Heart right ventricle (tissue), 16 donors: ENCODE data around the gene SPRY1. TPM values are rescaled to one million over a fixed set of nuclear protein-coding genes. Genes with fewer than 3 reads are reported as not detected.

Experiments
- ATAC-seq, 8 donors: fragments of 200-7000 bp; cut with Tn5 transposase; one replicate each; pipeline ENCODE4 v1.9.1; 2020; ENCODE audit warnings: mild to moderate bottlenecking in 8 of 8, moderate library complexity in 8 of 8, moderate number of reproducible peaks in 1 of 8
- DNase-seq, 2 donors: peaks; one replicate each; pipeline ENCODE4 v3.0.0-alpha.2; 2020
- H3K27ac ChIP-seq, 10 donors: fragments of 200-600 bp; sonication (generic) in 2 of 10; one replicate each; pipeline versions ENCODE4 v1.5.0 to v1.8.0; 2020 to 2022; ENCODE audit warnings: mild to moderate bottlenecking in 3 of 10
- H3K27me3 ChIP-seq, 7 donors: fragments of 200-600 bp; one replicate each; pipeline ENCODE4 v1.8.0; 2021 to 2022; ENCODE audit warnings: mild to moderate bottlenecking in 2 of 7
- H3K36me3 ChIP-seq, 9 donors: fragments of 200-600 bp; sonication (generic) in 1 of 9; one replicate each; pipeline versions ENCODE4 v1.5.0 to v1.8.0; 2020 to 2022; ENCODE audit warnings: mild to moderate bottlenecking in 2 of 9
- H3K4me1 ChIP-seq, 9 donors: fragments of 200-600 bp; sonication (generic) in 1 of 9; one replicate each; pipeline versions ENCODE4 v1.5.0 to v1.8.0; 2020 to 2022; ENCODE audit warnings: mild to moderate bottlenecking in 4 of 9
- H3K4me3 ChIP-seq, 10 donors: fragments of 200-600 bp; sonication (generic) in 2 of 10; one replicate each; pipeline versions ENCODE4 v1.5.0 to v1.8.0; 2020 to 2022; ENCODE audit warnings: mild to moderate bottlenecking in 7 of 10, moderate library complexity in 2 of 10
- H3K9me3 ChIP-seq, 11 donors: fragments of 200-600 bp in 10 of 11; sonication (generic) in 2 of 11; one replicate each; pipeline versions ENCODE4 v1.5.0 to v1.8.0; 2013 to 2022; ENCODE audit warnings: mild to moderate bottlenecking in 2 of 11, control low read depth in 1 of 11, moderate library complexity in 1 of 11
- WGBS, 2 donors: extraction: QIAGEN DNeasy Blood & Tissue Kit; methylation state at CpG; one replicate each; pipeline ENCODE4 v1.1.7; 2013; ENCODE audit warnings: inconsistent platforms in 1 of 2; 5-methylcytosine and 5-hydroxymethylcytosine counted together
- intact Hi-C, 10 donors: fragments of 100-400 bp; cut with DNase I; formaldehyde crosslinking; loops; one replicate each; pipeline versions ENCODE4 v1.11.1 to v1.14.2; 2022
- polyA plus RNA-seq, 2 donors: library from polyadenylated mRNA; stranded (reverse); fragments of 200-250 nt; gene quantifications; one replicate each; pipeline ENCODE4 v1.2.3, GENCODE V29; 2013
- total RNA-seq, 10 donors: library from RNA; stranded (reverse); fragmentation: NEBNext Ultra II Directional in 3 of 10; extraction: Animal tissue kit (Norgen Biotek cat#: 25700) in 3 of 10; gene quantifications; one replicate each; pipeline versions ENCODE4 v1.2.1 to v1.2.4, GENCODE V29; 2021 to 2023
- TF ChIP-seq, protein P1 (sequence below), 9 donors: fragments of 200-600 bp; sonication (generic) in 2 of 9; IDR thresholded peaks; one replicate each; pipeline versions ENCODE4 v1.5.0 to v1.8.0; 2021 to 2022; ENCODE audit warnings: antibody characterized with exemption in 9 of 9, mild to moderate bottlenecking in 5 of 9, moderate library complexity in 1 of 9
- donor health status: Arrhythmogenic right ventricular cardiomyopathy.
- donor health status: ischemic (EF 13 %, LVEDD 7.1; RV severe dilation, severe dysfunction).
- donor health status: healthy with polysubstance abuse.
- donor health status: DM: no; HTN: yes; CAD: no.
- donor health status: DM: no; HTN: no; CAD: no.
- donor health status: ischemic (EF 25% LVEDD 6.9; RV normal size, moderate dysfunction).
- donor health status: ischemic (EF 25% LVEDD 5.7; RV mildly dilated, moderate dysfunction).
- donor health status: healthy.
- donor health status: DM: yes; HTN: yes; CAD: no.
- donor health status: Ischemic cardiomyopathy.
- donor health status: ischemic (EF 35%, LVEDD 5.7; RV mildly dilated, moderate dysfunction).
- donor health status: nonischemic (EF 11% LVEDD 7.7; RV severe dilation, severe dysfunction).
- donor health status: DM: yes; HTN: yes; CAD: no.
- donor health status: PGD.
- donor health status: ischemic (EF 29% LVEDD 5.4; RV normal size, mild dysfunction).
- donor health status: nonischemic (EF 23%, LVEDD 6.1; RV moderate dilation, normal function).

Gene SPRY1
- total and polyA plus RNA-seq, 12 donors = 21.6 to 61.7 (median 37.4) TPM

DNA sequence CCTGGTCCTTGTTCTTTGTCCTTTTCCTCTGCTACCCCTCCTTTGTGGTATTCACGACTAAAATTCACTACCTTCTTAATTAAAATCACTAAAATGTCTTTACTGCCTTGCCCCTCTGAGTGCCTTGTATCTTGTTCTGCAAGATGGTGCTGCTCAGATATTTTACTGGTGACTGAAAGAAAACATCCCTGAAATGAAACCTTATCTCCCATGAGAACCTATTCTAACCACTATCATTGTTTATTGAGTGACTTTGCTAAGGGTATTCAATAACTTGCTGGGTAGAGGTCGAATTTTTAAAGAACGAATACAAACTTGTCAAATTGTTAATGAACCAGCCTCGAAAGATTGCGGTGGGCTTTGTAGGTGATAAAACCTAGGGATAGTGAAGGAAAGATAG, 52.8 kb downstream of the SPRY1 start:
- WGBS, 2 donors = 82 to 83% methylated on average over 5 of the region's 5 CpGs
- Histone ChIP-seq H3K27ac (no peak overlapping the region), H3K4me3 (no peak overlapping the region), H3K9me3 (no peaks in the 10 kb centered on the region), H3K4me1 (peaks cover 0 to 28% (median 5%) of the 10 kb centered on the region in 9 donors), H3K36me3 (no peaks in the 10 kb centered on the region), H3K27me3 (no peaks in the 10 kb centered on the region)
- no peak for ATAC-seq
- no peak for DNase-seq
- intact Hi-C loops = no loop called here
- TF ChIP-seq, protein P1, sequence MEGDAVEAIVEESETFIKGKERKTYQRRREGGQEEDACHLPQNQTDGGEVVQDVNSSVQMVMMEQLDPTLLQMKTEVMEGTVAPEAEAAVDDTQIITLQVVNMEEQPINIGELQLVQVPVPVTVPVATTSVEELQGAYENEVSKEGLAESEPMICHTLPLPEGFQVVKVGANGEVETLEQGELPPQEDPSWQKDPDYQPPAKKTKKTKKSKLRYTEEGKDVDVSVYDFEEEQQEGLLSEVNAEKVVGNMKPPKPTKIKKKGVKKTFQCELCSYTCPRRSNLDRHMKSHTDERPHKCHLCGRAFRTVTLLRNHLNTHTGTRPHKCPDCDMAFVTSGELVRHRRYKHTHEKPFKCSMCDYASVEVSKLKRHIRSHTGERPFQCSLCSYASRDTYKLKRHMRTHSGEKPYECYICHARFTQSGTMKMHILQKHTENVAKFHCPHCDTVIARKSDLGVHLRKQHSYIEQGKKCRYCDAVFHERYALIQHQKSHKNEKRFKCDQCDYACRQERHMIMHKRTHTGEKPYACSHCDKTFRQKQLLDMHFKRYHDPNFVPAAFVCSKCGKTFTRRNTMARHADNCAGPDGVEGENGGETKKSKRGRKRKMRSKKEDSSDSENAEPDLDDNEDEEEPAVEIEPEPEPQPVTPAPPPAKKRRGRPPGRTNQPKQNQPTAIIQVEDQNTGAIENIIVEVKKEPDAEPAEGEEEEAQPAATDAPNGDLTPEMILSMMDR (IDR thresholded peaks at IDR 0.05) = no peak

DNA sequence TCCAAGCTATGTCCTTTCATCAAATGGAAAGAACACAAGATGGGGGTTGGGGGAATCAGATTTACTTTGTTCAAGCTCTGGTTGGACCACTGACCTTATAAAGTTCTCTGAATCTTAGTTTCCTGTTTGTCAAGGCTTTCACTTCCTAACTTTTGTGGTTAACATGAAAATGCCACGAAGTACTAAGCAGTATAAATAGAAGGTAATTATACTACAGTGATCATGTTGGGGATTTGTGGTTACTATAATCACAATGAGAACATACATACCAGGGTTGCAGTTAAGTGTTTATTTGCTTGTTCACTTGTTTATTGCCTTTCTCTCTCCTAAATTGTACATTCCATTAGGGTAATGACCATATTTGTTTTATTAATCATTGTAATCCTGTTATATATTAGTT, 53.2 kb downstream of the SPRY1 start:
- Histone ChIP-seq H3K9me3 (no peaks in the 10 kb centered on the region), H3K36me3 (no peaks in the 10 kb centered on the region), H3K27ac (no peak overlapping the region), H3K4me3 (no peak overlapping the region), H3K27me3 (no peaks in the 10 kb centered on the region), H3K4me1 (peaks cover 0 to 23% (median under 1%) of the 10 kb centered on the region in 9 donors)
- DNase-seq (no peak), ATAC-seq (no peak)
- TF ChIP-seq, protein P1 (IDR thresholded peaks at IDR 0.05) = no peak
- intact Hi-C loops = no loop called here
- WGBS, 2 donors = 47 to 53% methylated on average over 1 of the region's 1 CpG

- no peaks in the 10 kb centered on the region for H3K36me3 ChIP-seq
- TF ChIP-seq, protein P1 (IDR thresholded peaks at IDR 0.05) = no peak
- ATAC-seq (no peak), DNase-seq (no peak)
- no peak overlapping the region for H3K27ac ChIP-seq
- no peak overlapping the region for H3K4me3 ChIP-seq
- no peaks in the 10 kb centered on the region for H3K27me3 ChIP-seq
- intact Hi-C loops = no loop called here
- peaks cover 0 to 22% (median 0%) of the 10 kb centered on the region in 9 donors for H3K4me1 ChIP-seq
- H3K9me3 ChIP-seq = no peaks in the 10 kb centered on the region
Observed at GRCh38 chr4:123450393-123450792, 53.8 kb downstream of the SPRY1 start.

- Histone ChIP-seq H3K9me3 (no peaks in the 10 kb centered on the region), H3K27me3 (no peaks in the 10 kb centered on the region), H3K4me3 (no peak overlapping the region), H3K4me1 (peaks cover 0 to 22% (median 0%) of the 10 kb centered on the region in 9 donors), H3K27ac (no peak overlapping the region), H3K36me3 (no peaks in the 10 kb centered on the region)
- TF ChIP-seq, protein P1 (IDR thresholded peaks at IDR 0.05) = no peak
- ATAC-seq = peak in 1 of 8 donors; percentile 13
- DNase-seq = peak in 1 of 2 donors; percentile 40
- intact Hi-C loops = no loop called here
Observed at GRCh38 chr4:123452616-123453015, 56.0 kb downstream of the SPRY1 start.
